Hippocampal formation (tissue), 2 donors: ENCODE measurements around the gene TTLL11.

Experiments used
- DNase-seq, 2 donors: peaks; one replicate each; lab custom pipeline; 2025; lab: John Stamatoyannopoulos, UW

Gene TTLL11

DNA sequence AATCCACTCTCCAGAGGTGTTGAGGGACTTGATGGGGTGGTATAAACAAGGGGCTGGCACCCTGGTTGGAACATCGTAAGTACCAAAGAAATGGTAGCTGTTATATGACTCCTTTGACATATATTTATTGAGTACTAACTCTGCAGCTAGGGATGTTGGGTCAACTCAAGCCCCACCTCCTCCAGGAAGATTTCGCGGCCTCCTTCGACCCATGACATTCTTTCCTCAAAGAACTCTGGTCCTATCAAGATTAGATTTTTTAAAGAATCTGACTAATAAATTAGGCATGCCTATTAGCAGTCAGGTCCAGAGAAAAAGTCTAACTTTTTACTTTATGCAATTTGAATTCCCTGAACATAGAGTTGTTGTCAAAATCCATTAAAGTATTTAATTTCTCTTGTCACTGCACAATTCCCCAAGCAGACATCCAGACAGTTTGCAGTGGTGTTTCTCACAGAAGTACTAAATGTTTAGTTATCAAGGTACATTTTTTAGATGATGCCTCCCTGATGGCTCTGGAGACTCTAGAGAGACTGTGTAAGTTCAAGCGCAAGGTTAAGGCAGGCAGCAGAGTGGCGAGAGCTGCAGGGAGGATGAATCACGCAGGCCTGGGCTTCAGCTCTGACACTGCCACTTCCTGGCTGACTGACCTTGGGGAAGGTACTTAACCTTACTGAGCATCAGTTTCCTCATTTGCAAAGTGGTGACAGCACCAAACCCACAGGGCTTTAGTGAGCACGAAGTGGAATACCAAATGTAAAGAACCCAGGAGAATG, 209.6 kb downstream of the TTLL11 start:
- no peak for DNase-seq

GRCh38 chr9:121881920-121882500, 211.1 kb downstream of the TTLL11 start:
- DNase-seq: no peak

DNA sequence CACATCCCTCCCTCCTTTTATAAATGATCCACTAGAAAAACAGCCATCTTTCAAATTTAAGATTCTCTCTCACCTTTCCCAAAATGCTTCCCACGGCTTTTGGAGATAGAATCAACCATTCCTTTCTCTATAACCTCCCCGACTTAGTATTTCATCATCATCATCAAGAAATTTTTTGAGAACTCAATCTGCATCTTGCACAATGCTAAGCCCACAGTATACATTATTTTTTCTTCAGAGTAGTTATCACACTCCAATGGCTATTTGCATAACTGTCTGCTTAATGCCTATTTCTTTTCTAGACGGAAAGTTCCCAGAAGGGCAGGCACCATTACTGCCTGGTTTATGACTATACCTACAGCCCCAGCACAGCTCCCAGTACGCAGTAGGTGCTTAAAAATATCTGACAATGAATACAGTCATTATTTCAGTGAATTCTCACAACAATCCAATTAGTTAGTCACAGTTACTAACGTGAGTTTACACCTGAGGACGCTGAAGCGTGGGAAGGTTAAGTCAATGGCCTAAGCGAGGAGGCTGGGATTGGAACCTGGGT, 212.7 kb downstream of the TTLL11 start:
- no peak for DNase-seq

DNA sequence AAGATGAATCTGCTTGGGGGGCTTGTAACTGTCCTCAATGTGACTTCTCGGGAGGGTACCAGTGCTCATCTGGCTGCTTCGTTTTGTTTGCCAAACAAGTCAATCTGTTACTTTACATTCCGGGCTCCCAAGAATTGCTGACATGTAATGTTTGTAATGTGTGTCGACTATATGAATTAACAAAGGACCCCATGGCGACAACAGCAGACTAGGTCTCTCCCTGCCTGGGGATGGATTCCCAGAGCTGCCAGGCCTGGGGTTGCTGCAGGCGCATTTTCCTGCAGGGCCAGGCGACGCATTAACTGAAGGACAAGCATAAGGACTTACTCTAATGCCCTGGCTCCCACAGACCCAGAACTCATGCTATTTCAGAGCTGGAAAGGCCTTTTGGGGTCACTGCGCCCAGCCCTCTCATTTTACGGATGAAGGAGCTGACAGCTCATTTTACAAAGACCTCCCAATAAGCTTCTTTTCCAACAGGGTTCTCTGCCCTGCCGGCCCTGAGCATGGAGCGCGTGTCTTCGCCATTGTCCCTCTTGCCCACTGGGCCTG, 214.8 kb downstream of the TTLL11 start:
- DNase-seq: no peak

- no peak for DNase-seq
Measured at GRCh38 chr9:121876658-121877271, 216.3 kb downstream of the TTLL11 start.

- no peak for DNase-seq
Measured at GRCh38 chr9:121876255-121876654, 216.9 kb downstream of the TTLL11 start.

GRCh38 chr9:121874524-121874923, 218.6 kb downstream of the TTLL11 start:
- DNase-seq: no peak

- no peak for DNase-seq
Measured at GRCh38 chr9:121871431-121872025, 221.6 kb downstream of the TTLL11 start.

DNA sequence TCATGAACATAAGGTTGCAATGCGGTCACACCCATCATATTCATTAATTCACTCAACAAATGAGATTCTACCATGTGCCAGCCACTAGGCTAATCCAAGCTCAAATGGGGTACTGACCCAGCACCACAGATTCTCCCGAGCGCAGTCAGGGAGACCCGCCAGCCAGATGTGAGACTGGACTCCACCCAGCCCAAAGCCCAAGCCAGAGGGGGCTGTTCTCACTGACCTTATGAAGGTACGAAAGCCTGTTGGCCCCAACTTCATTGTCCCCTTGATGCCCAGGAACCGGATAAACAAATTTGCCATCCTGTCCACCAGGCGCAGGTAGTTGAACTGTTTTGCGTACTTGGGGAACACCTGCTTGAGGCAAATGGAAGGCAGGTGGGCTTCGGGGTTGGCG, 222.8 kb downstream of the TTLL11 start:
- no peak for DNase-seq

- DNase-seq: no peak
Measured at GRCh38 chr9:121868626-121869025, 224.5 kb downstream of the TTLL11 start.

- no peak for DNase-seq
Measured at GRCh38 chr9:121866927-121867326, 226.2 kb downstream of the TTLL11 start.

DNA sequence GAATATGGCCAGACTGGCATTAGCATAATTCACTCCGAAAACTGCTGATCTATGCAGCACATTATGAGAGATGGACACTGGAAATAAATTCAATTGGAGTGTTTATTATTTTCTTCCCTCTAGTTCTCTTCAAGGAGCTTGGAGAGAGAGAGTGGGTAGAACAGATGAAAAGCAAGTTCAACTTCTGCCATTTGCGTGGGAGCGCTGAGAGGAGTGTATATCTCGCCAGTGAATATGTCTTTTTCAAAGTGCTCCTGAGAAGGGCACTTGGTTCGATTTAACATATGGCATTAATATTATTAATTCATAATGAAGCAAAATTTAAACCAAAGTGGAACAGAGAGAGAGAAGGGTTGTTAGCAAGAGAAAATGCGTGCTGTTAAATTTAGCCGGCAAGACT, 227.2 kb downstream of the TTLL11 start:
- no peak for DNase-seq

- no peak for DNase-seq
Measured at GRCh38 chr9:121865060-121865459, 228.0 kb downstream of the TTLL11 start.

GRCh38 chr9:121863955-121864354, 229.2 kb downstream of the TTLL11 start:
- no peak for DNase-seq

- DNase-seq: no peak
Measured at GRCh38 chr9:121862371-121863332, 230.5 kb downstream of the TTLL11 start.

- peak; percentile 13 to 27 for DNase-seq
Measured at GRCh38 chr9:121861501-121862180, 231.5 kb downstream of the TTLL11 start.

- no peak for DNase-seq
Measured at GRCh38 chr9:121860744-121861143, 232.4 kb downstream of the TTLL11 start.

GRCh38 chr9:121860213-121860612, 232.9 kb downstream of the TTLL11 start:
- DNase-seq: no peak

DNA sequence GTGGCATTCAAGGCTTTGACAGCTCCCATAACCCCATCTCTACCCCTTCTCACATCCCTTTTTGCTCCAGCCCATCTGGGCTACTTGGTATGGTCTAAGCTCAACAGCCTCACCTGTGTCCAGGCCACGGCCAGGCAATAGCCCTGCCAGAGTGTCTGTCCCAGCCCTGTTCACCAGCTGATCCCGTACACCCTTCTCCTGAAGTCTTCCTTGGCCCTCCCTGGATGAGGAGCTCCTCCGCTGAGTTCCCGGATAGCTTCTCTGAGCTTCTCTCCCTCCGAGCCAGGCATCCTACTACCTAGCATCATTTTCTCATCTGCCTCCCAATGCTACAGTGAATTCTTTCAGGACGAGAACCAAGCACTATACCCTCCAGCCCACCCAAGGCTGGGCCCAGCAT, 233.5 kb downstream of the TTLL11 start:
- DNase-seq: no peak

DNA sequence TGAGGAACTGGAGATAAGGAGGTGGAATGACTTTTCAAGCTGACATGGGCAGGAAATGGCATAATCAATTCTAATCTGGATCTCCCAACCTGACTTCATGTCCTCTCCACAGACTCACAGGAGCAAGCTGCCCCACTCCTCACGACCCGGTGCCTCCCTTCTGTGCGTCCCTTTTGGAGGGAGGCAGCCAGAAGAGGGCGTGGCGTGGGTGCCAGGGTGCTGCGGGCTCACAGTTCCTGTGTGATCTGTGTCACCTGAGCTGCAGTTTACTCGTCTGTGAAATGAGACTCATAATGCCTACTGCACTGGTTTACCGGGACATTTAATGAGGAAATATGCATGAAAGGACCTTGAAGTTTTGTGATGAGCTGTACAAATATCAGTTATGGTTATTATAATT, 234.3 kb downstream of the TTLL11 start:
- no peak for DNase-seq

- DNase-seq: no peak
Measured at GRCh38 chr9:121857928-121858327, 235.2 kb downstream of the TTLL11 start.
